Chondrocyte (in vitro differentiated cells): ENCODE measurements around the gene CDC42SE2. TPM values are rescaled to one million over a fixed set of nuclear protein-coding genes. Genes with fewer than 3 reads are reported as not detected.

ENCODE experiments used
- DNase-seq: peaks from one replicate; pipeline ENCODE4 v3.0.0; 2021; ENCODE audit warnings: mixed read lengths, low spot score
- H3K27ac Mint-ChIP-seq: one replicate; pipeline ENCODE4 v1.8.0; 2021; ENCODE audit warnings: mild to moderate bottlenecking, moderate library complexity, mixed read lengths; ENCODE audit not compliant: unreplicated experiment
- H3K27me3 Mint-ChIP-seq: 2 replicates; pipeline ENCODE4 v1.8.0; 2021; ENCODE audit warnings: low read depth, mixed read lengths
- H3K36me3 Mint-ChIP-seq: 2 replicates; pipeline ENCODE4 v1.8.0; 2021; ENCODE audit warnings: low read depth, mixed read lengths
- H3K4me1 Mint-ChIP-seq: 2 replicates; pipeline ENCODE4 v1.8.0; 2021; ENCODE audit warnings: low read depth, mild to moderate bottlenecking, mixed read lengths
- H3K4me3 Mint-ChIP-seq: one replicate; pipeline ENCODE4 v1.8.0; 2021; ENCODE audit warnings: mild to moderate bottlenecking, moderate library complexity, mixed read lengths; ENCODE audit not compliant: unreplicated experiment
- H3K9me3 Mint-ChIP-seq: 2 replicates; pipeline ENCODE4 v1.8.0; 2021; ENCODE audit warnings: low read depth, mixed read lengths
- total RNA-seq: library from RNA; stranded (reverse); gene quantifications from 3 replicates; pipeline ENCODE4 v1.2.1, GENCODE V29; 2021
- TF ChIP-seq, protein P1 (sequence below): fragments of 200-600 bp; sonication (generic); IDR thresholded peaks from 2 replicates; pipeline ENCODE4 v1.5.0; 2021; ENCODE audit warnings: antibody characterized with exemption, mild to moderate bottlenecking, moderate library complexity

Gene CDC42SE2
- total RNA-seq, 1 donor from 2014 or later: 23.7 TPM

DNA sequence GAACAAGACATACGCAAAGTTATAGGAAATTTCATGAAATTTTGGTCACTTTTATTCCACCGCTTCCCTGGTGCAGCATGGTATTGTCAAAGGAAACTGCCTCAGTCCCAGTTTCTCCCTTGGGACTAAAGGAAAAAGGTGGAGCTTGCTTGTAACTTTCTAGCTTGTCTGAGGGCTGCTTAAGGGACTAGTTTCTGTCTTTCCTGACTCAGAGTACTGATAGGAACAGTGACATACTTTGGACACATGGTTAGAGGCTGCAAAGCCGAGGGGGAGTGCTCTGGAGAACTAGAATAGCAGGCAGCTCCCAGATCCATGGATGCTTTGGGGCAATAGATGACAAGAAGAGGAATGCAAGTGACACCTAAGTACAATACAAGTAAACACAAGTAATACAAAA is 136.7 kb downstream of the CDC42SE2 start:
- DNase-seq: no peak
- Mint-ChIP-seq H3K27ac (no peak overlapping the region), H3K36me3 (peaks cover 37% of the 10 kb centered on the region), H3K9me3 (peaks cover 19% of the 10 kb centered on the region), H3K27me3 (no peaks in the 10 kb centered on the region), H3K4me3 (no peak overlapping the region), H3K4me1 (peaks cover 11% of the 10 kb centered on the region)
- TF ChIP-seq, protein P1, sequence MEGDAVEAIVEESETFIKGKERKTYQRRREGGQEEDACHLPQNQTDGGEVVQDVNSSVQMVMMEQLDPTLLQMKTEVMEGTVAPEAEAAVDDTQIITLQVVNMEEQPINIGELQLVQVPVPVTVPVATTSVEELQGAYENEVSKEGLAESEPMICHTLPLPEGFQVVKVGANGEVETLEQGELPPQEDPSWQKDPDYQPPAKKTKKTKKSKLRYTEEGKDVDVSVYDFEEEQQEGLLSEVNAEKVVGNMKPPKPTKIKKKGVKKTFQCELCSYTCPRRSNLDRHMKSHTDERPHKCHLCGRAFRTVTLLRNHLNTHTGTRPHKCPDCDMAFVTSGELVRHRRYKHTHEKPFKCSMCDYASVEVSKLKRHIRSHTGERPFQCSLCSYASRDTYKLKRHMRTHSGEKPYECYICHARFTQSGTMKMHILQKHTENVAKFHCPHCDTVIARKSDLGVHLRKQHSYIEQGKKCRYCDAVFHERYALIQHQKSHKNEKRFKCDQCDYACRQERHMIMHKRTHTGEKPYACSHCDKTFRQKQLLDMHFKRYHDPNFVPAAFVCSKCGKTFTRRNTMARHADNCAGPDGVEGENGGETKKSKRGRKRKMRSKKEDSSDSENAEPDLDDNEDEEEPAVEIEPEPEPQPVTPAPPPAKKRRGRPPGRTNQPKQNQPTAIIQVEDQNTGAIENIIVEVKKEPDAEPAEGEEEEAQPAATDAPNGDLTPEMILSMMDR: no peak

DNA sequence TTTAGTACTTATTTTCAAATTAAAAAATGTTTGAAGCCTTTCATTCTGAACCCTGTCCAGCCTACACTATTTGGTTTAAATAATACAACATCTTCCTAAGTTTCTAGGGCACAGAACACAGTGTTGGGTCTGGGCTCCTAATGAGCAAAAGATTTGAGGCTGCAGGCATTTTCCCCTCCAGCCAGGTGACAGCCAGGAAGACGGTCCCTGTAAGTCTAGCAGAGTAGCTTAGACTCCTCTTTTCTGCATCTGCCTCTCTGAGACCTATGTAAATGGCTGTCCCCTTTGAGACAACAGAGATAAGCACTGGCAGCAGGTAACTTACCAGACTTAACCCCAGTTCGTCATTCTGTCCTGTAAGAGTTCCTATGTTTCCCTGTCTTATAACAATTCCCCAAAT is 141.8 kb downstream of the CDC42SE2 start:
- Mint-ChIP-seq H3K4me3 (no peak overlapping the region), H3K4me1 (peaks cover 2% of the 10 kb centered on the region), H3K27ac (no peak overlapping the region), H3K27me3 (no peaks in the 10 kb centered on the region), H3K9me3 (peaks cover 18% of the 10 kb centered on the region), H3K36me3 (peaks cover 40% of the 10 kb centered on the region)
- no peak for DNase-seq
- TF ChIP-seq, protein P1: no peak

DNA sequence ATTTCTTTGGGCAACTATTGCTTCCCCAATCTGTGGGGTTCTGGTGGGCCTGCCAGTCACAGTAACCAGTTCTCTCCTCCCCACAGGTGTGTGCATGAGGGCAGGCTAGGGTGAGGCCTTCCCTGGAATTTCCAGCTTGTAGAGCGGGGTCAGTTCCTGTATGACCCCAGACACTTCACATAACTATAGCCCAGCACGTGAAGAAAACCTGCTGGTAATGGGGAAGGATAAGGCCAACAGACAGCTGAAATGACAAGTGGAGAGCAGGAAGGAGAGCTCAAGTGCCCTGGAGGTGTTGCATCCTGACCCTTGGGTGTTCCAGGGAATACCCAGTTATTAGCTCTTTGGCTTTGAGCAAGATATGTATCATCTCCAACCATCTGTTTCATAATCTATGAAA is 142.2 kb downstream of the CDC42SE2 start:
- H3K9me3 Mint-ChIP-seq: peaks cover 16% of the 10 kb centered on the region
- no peak overlapping the region for H3K4me3 Mint-ChIP-seq
- H3K4me1 Mint-ChIP-seq: peaks cover 2% of the 10 kb centered on the region
- H3K27ac Mint-ChIP-seq: no peak overlapping the region
- no peaks in the 10 kb centered on the region for H3K27me3 Mint-ChIP-seq
- TF ChIP-seq, protein P1: no peak
- no peak for DNase-seq
- H3K36me3 Mint-ChIP-seq: peaks cover 39% of the 10 kb centered on the region

DNA sequence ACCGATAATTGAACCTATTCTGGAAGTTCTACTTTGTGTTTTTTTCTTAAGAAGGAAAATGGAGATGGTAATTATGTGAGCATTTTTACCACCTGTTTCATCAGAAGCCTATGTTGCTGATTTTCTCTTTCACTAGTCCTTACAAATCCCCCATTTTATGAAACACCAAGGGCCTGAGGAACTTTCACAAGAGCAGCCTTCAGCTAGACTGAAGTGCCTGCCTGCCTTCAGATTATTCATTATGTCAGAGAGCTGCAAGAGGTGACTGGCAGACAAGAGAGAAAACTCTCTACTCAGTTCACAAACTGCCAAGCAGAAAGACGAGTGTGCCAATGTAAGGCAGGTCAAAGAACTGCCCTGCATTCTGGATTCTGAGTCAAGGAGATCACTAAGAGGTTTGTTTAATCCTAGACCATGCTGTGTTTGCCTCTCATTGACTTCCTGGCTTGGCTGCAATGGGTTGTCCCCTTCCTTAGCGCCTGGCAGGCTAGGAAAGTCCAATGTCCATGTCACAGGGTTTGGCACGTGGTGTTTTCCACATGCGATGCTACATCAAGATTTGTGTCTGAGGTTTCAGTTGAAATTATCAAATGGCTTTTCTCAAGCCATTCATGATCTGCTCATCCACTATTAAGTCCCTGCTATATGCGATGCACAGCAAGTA is 143.3 kb downstream of the CDC42SE2 start:
- DNase-seq: no peak
- no peaks in the 10 kb centered on the region for H3K27me3 Mint-ChIP-seq
- peaks cover 38% of the 10 kb centered on the region for H3K36me3 Mint-ChIP-seq
- H3K27ac Mint-ChIP-seq: no peak overlapping the region
- TF ChIP-seq, protein P1: no peak
- H3K4me3 Mint-ChIP-seq: no peak overlapping the region
- H3K4me1 Mint-ChIP-seq: peaks cover 2% of the 10 kb centered on the region
- peaks cover 14% of the 10 kb centered on the region for H3K9me3 Mint-ChIP-seq

DNA sequence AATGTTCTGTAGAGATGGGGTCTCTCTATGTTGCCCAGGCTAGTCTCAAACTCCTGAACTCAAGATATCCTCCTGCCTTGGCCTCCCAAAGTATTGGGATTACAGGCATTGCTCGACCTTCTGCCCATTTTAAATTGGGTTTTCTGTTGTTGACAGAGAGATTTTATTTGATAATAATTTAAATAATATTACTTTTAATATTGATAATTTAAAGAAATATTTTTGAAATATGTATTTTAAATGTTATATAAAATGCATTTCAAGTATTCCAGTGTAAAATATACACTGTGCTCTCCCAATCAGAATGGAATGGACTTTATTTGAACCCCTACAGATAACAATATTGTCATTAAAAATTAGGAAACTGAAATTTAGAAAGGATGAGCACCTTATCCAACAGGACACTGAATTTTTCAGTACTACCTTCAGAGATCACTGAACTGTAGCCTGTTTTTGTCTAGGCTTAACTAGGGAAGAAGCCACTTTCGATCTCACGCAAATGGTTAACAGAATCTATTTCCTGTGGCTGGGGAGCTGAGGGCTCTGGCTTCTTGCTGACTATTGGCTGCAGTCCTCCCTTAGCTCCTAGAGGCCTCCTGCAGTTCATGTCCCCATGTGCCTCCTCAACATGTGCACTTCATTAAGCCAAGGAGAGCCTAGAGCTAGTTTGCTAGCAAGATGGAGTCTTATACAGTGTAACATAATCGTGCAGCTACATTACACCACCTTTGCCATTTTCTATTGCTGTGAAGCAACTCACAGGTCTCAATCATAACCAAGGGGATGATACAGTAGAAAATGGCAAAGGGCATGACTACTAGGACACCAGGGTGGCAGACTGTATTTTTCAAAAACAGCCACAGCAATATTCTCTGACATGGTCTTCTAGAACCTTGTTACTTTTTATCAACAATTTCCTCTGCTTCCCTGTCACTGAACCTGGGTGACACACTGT is 150.0 kb downstream of the CDC42SE2 start:
- Mint-ChIP-seq H3K9me3 (peaks cover 2% of the 10 kb centered on the region), H3K27me3 (no peaks in the 10 kb centered on the region), H3K4me3 (no peak overlapping the region), H3K27ac (no peak overlapping the region), H3K36me3 (peaks cover 12% of the 10 kb centered on the region), H3K4me1 (peaks cover 7% of the 10 kb centered on the region)
- TF ChIP-seq, protein P1: no peak
- no peak for DNase-seq
